GM19351 (cell line): ENCODE measurements around the gene NEUROG1.

Source experiments
- ATAC-seq: cut with Tn5 transposase; IDR thresholded peaks from one replicate; pipeline ENCODE4 v1.9.1; 2021; ENCODE audit warnings: mild to moderate bottlenecking, moderate library complexity; ENCODE audit not compliant: unreplicated experiment

The NEUROG1 gene

DNA sequence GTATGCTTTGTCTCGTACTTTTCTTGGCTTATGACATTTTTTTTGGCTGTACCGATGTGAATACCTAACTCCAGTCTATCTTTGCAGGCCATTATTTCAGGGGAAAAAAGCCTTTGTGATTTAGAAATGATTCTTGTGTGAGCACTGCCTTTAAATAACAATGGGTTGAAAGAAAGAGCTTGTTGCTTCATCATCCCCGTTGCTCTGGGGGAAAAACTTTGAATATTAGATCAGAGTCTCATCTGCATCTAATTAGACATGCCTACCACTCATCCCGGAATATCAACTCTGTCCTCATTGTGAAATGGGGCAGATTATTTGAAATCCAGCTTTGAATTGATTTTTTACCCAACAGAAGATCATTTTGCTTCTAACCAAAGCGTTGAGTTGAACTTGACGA lies 29.5 kb upstream of the NEUROG1 start:
- ATAC-seq, result no peak

DNA sequence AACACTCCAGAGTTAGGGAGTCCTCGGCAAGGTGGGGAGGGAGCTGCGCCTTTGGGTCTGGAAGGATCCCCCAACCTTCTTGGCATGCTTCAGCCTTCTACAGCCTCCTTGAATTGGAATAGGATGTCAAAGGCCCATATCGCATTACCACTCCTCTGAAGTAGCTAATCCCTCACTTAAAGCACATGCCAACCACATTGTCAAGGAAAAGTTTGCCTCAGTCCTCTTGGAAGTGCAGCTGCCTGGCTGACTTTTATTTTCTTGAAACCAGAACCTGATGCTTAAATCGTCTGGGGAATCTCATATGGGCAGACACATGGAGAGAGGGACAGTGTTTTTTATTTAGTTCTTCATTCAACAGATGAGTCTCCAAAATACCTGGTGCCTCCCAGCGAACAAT lies 28.6 kb upstream of the NEUROG1 start:
- no peak for ATAC-seq

DNA sequence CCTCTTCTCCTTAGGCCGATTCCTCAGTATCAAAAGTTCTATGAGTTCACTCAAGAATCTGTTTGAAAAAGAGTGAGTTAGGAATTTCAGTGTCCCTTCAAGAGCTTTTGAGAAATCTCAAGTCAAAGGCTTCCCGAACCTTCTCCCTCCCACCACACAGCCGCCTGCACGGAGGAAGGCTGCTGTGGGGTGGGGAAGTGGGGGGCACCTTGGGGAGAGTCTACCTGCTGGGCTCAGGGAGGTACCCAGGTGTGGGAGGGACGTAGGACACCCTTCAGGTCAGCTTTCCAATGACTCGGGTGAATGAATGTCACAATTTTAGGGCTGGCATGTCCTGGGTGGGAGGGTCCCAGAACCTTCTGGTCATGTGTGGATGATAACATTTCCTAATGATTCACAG lies 25.5 kb upstream of the NEUROG1 start:
- no peak for ATAC-seq

DNA sequence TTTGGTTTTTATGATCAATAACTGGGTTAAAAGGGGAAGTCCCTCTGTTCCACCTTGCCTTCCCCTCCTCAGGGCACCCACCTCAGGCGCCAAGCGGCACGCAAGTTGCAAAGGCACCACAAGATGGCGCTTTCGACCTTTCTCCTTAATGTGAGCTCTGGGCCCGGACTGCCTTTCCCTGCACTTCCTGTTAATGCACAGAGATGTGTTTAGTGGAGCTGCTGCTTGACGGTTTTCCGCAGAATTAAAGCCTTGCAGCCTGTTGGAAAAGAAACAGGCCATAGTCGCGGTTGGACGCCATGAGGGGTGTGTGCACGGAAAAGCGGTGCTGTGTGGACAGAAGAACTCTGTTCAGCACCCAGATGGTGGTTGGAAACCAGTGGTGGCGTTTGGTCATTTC lies 25.1 kb upstream of the NEUROG1 start:
- ATAC-seq, result peak; percentile 96

DNA sequence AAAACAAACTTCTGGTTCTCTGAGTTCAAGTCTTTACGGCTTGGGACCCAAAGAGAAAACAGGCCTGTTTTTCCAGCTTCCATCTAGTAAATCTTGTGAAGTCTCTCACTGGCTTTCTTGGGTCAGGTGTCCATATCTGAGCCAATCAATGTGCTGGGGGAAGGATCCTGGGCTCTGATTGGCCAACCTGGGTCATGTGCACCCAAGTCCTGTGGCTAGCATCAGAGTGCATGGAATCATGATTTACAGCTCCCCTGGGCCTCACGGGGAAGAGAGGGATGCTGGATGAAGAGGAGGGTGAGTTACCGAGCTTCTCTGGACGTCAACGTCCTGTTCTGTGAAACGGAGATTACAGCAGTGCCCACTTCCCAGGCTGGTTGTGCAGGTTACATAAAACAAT lies 23.6 kb upstream of the NEUROG1 start:
- no peak for ATAC-seq

DNA sequence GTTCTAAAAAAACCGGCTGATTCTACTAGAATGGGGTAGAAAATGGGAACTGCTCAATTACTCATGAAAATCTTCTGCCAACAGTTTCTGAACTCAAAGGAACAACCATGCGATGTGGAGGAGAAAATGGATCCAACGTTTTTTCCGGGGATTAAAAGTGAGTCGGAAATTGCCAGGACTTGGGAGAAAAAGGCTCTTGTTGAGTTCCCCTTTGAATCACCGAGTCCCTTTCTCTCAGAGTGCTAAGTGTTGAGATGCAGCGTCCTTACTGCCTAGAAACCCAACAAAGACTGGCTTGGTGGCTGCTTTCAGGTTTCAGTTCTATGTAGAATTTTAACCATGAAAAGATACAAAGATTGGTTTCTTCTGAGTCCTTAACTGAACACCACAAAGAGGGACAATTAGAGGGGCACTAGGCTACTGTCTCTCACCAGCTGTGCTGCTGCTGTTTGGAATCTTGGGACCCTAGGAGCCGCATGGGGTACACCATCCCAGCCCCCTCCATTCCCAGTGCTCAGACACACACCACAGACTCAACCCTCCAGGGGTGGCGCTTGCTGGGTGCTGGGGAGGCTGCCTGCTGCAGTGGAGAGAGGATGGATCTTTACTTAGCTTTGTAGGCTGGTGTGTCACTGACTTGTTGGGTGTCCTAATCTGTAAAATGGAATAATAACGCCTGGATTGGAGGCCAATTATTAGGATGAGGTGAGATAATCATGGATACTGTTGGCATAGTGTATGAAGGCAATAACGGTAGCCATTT lies 21.5 kb upstream of the NEUROG1 start:
- ATAC-seq, result no peak

DNA sequence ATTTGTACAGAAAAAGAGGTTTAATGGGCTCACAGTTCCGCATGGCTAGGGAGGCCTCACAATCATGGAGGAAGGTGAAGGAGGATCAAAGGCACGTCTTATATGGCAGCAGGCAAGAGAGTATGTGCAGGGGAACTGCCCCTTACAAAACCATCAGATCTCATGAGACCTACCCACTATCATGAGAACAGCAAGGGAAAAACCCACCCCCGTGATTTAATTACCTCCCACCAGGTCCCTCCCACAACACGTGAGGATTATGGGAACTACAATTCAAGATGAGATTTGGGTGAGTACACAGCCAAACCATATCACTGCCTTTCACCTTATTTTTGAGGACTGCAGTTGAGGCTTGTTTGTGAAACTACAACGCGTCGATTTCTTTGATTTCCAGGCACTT lies 20.9 kb upstream of the NEUROG1 start:
- no peak for ATAC-seq

DNA sequence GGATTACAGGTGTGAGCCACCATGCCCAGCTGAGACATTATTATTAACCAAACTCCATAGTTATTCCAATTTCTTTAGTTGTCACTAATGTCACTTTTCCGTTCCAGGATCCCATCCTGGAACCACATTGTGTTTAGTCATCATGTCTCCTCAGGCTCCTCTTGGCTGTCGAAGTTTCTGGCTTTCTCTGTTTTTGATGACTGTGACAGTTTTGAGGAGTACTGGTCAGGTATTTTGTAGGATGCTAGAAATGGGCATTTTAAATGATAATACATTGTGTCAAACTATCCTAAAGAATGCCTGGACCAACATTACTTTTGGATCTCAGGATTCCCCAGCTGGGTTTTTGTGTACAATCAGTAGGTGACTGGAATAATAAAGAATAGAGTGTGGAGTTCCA lies 19.8 kb upstream of the NEUROG1 start:
- ATAC-seq, result no peak

DNA sequence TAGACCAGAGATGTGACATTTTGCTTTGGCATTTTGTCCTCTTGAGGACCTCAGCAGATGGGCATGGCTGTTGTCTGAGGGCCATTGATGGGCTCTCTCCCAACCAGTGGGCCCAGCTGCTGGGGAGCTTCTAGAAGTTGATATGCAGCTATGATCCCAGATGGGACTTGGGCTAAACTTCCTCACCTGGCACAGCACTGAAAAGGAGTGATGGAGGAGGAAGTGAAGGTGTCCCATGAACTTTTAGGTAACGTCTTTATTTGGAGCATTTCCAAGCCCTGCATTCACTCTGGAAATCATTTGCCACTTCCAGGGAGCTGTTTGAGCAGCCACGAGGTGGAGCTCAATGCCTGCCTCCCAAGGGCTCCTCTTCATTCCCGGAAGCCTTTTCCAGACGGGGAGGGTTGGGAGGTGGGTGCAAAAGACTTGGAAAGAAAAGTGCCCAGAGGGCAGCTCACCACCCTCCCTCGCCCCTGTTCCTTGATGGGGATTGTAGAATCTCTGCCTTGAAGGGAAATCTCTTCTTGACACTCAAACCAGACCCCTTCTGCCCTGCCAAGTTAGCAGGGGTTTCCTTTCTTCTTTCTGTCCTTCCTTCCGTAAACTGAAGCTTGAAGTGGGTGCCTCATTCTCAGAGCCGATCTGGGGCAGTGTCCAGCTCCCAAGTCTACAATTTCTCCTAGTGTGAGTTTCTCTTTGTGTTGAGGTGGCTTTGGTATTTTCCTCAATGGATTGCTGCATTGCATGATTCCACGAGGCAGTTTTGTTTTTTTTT lies 18.1 kb upstream of the NEUROG1 start:
- no peak for ATAC-seq

DNA sequence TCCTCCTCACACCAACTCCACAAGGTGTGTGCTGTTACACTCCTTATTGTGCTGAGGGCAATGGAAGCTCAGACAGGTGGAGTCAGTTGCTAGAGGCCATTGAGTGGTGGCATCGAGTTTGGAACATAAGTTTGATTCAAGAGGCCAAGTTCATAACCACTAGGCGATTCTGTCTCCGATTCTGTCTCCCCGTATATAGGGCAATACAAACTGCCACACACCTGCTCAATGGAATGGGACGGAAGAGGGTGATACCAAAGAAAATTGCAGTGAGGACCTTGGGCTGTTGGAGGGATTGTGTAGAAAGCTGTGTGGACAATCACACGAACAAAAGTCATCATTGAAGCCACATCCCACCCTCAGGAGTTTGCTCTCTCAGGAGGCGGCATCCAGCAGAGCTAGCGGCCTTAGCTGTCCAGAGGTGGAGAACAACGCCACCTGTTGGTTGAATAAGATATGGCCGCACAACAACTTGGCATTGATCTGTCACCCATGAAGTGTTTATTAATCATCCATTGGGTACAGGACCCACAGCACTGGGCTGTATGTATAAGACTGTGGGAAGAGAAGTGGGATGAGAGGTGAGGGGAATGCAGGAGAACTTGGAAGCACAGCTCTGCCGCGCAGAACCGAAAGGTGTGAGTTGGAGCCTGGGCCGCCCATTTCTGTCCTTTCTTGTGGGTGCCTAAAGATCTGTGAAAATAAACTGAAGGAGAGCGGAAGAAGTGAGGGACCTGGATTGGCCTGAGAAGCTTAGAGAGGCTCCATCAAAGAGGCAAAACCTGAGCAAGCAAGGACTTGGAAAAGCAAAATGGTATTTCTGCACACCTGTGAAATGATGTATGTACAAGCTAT lies 16.1 kb upstream of the NEUROG1 start:
- peak; percentile 90 for ATAC-seq

DNA sequence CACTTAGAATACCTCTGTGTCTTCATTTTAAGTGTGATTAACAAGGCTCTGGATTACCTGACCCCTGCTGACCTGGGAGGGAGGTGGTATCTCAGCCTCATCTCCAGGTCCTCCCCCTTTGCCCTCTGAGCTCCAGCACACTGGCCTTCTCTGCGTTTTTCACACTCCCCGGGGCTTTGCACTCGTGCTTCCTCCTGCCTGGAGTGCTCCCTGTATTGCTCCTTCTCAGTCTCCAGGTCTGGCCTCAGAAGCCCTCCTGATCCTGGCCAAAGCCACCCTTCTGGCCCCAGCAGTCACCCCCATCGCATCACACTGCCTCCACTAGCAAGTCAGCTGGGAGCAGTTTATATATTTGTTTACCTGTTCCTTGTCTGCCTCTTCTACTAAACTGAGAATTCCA lies 13.6 kb upstream of the NEUROG1 start:
- ATAC-seq, result no peak

DNA sequence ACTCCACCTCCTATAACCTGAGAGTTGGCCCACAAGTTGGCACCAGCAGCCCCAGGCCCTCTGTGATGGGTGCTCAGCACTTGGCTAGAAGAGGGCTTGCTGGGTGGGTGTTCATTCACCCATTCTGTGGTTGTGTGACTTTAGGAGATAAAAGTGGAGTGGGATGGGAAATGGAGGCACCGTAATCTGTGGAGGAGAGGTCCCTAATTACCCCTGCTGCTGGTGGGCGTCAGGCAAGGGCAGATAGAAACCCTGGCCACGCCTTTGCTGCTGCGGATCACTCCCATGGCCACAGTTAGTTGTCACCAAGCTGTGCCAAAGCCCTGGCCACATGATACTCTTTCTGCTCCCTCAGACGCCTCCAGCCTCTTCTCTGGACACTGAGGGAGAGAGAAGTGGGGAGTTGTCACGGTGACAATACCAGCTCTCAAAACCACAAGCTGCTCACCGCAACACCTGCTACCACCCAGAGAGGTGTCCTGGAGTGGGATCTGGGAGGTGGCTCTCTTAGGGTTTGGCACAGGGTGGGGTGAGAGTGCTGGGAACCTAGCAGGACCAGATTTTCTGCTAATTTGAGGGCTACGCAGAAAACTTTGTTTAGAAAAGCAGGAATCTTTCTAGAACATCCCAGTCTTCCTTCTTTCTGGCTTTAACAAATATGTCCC lies 12.0 kb upstream of the NEUROG1 start:
- ATAC-seq, result no peak

DNA sequence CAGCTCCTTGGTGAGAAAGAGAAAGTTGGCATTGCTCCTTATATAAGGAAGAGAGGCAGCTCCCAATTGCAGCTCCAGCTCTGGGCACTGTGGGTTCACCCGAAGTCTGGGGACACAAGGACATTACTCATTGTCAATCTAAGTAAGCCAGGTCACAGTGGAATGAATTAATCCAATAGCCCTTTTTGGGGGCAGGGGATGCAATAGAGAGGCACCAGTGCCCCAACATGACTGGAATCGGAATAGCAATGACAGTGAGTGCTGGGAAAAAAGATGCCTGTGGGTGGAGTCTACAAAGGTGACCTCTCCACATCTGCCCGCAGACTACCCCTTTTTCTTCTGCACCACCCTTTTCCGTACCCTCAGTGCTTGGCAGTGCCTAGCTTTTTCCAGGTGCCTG lies 11.1 kb upstream of the NEUROG1 start:
- no peak for ATAC-seq

DNA sequence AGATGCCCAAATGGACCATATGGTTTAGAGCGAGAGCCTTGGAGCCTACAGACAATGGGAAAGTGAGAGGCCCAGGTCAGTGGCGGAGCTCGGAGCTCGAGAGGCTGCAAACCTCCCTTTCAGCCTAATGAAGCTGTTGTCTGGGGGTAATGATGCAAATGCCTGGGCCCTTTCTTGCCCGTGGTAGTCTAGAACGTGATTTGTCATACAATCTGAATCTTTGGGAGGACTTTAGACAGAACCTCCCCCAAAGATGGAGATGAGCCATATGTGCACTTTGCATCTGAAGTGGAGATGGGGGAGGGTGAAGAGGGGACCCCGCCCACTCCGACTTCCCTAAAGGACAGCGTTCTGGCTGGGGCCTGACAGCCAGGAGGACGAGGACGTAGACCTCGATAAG lies 10.3 kb upstream of the NEUROG1 start:
- no peak for ATAC-seq

DNA sequence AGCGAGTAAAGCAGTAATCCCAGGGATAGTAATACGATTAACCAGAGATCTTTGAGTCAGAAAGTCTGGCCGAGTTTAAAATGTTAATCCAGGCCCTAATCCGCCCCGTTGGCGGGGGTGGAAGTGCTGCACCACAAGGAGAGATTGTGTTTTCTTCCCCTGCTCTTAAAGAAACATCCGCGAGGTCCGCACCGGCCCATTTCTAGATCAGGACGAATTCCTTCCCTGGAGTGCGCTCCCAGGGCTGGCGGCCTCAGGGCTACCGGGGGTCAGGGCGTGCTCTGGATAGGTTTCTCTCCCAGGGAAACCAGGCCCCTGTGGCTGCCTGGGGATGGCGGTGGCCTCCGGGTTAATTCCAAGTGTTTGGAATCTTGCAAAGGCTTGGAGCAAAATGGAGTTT lies 9.3 kb upstream of the NEUROG1 start:
- ATAC-seq, result no peak

DNA sequence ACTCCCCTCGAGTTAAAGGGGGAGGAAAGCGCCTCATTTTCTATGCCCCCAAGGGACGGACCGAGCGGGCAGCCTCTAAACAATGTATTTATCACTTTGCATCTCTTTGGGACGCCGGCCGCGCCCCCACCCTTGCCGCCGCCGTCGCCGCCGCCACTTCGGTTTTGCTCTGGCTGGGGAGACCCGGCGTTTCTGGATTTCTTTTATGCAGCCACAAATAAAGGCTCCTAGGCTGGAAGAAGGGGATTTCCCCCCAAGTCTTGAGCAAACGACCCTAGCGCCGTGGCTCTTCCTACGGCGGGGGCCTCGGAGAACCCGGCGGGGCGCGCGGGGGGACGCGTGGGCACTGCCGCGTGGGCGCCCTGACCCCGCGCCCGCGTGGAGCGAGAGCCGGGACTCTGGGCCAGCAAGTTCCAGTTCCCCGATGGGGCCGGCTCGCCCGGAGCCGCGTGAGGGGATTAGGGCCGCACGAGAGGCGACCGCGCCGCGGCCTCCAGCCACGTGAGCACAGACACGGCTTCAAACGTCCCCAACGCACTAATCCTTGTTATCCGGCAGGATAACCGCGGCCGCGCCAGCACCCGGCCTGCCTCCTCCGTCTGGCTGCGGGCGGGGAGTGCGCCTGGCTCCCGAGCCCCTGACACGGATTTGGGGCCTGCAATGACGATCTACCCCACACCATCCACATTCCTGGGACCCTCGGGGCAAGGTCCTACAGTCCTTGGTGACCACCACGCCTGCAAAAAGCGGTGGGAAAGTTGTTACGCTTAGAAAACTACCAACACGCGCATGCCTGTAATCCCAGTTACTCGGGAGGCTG lies 7.9 kb upstream of the NEUROG1 start:
- ATAC-seq, result no peak

DNA sequence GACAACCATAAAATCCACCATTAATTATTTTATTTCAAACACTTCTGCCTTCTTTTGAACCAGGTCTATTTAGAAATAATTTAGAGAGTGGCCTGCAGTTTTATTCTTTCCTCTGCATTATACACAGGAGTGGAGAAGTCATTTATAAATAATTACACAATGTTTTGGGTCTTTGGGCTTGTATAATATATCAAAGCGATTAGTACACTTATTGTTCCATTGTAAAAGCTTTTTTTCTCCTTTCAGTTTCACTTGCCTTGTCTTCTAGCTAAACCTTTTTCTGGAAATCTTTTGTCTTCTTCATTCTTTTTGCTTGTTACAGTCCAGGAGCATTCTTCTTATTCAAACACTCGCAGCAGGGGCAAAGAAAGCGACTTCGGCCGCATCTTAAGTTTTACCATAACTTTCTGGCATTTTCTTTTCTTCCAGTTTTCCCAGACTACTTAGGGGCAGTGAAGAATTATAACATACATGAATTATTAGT lies 7.3 kb upstream of the NEUROG1 start:
- no peak for ATAC-seq

DNA sequence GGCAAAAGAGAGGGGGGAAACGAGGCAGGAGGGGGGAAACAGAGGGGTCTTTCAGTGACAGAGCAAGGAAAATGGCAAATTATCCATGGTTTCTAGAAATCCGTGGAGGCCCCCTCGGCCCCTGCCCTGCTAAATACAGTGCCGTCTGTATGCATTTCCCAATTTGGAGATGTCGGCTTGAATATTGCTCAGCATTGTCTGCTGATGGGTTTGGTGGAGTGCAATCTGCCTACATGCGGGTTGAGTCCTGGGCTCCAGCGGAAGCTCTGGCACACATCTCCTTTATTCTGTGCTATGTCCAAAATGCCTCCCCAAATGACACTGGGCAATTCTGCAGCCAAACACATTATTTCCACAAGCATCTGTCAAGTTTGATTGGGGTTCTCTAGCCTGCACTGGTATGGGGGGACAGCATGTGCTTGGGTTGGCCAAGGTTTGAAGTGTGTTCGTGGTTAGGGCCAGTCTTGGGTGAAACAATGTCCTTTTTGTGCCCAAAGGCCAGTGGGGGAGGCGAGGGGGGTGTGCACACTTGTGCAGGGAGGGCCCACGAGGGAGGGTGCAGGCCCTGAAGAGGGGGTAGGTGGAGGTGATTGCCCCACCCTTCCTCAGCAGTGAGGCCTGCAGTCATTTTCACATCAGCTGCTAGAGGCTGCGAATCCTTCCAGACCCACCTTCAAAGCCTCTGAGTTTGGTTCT lies 6.2 kb upstream of the NEUROG1 start:
- ATAC-seq, result no peak

DNA sequence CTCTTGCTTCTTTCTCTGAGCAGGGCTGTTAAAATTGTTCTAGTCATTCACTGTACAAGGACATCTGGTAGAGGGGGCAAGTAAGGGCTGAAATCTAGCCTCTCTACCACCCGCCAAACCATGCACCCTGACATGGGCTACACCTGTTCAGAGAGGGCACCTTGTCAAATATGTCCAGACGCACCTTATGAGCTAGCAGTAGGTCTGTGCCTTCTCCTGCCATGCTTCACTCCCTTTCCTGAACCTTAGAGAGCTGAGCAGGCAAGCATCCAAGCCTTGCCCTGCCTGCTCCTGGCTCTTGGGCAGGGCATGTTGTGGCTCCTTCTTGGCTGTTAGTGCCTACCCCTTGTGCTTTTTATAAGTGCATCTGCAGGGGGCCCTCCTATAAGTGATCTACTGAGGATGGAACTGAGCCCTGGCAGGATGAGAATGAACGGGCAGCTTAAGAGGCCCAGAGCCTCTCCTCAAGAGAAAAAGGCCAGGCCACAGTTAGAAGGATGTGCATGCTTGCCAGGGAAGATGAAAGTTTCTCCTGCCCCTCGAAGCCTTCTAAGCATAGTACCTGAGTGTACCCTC lies 3.8 kb upstream of the NEUROG1 start:
- no peak for ATAC-seq
